GM21825 (cell line): Measurements from ENCODE around the gene MRPL17.
"Not testable (repeated sequence)": the region's sequence is repeated elsewhere in the genome, so short reads cannot be mapped to it uniquely, and the experiment has no call there.

Experiments used
- ATAC-seq: cut with Tn5 transposase; IDR thresholded peaks from one replicate; pipeline ENCODE4 v1.9.1; 2021; ENCODE audit warnings: mild to moderate bottlenecking, moderate library complexity; ENCODE audit not compliant: unreplicated experiment

The MRPL17 gene

GRCh38 chr11:6682936-6683861, at the start of gene MRPL17:
Gene MRPL17 (minus strand): TSS chr11:6683340. CDS start chr11:6683296, 44 bp downstream.
- ATAC-seq: peak; percentile 90

DNA sequence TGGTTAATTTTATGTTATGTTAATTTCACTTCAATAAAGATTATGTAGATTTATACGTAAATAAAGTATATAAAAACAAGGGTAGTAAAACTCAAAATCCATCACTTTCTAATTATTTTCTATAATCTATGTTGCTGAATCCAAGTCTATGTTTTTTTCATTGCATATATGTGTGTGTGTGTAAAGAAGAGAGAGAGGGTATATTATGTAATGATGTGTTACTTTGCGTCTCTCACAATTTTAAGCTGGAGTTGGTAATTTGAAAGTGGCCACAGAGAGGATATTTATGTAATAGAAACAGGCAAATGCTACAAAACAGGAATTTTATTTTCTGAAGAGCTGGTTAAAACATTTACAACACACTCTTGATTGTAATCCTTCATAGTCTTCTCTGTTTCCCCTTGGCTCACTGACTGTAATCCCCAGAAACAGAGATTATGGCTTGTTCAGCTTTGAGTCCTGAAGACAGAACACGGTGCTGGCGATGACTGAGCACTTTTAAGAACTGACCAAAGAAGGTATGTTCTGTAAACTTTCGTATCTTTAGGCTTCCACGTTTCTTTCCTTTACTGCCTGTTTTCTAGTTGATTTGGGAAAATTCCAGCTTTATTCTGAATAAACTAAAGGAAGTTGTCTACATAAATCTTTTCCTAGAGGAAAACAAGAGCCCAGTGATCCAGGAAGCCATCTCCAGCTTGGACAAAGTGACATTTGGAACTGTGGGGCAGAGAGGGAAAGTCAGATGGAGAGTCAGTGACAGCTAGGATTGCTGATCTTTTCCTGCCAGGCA, 45.0 kb upstream of the MRPL17 start:
- no peak for ATAC-seq

- no peak for ATAC-seq
Observed at GRCh38 chr11:6725386-6725896, 42.3 kb upstream of the MRPL17 start.

- no peak for ATAC-seq
Observed at GRCh38 chr11:6724013-6724412, 40.9 kb upstream of the MRPL17 start.

- no peak for ATAC-seq
Observed at GRCh38 chr11:6721343-6721742, 38.2 kb upstream of the MRPL17 start.

DNA sequence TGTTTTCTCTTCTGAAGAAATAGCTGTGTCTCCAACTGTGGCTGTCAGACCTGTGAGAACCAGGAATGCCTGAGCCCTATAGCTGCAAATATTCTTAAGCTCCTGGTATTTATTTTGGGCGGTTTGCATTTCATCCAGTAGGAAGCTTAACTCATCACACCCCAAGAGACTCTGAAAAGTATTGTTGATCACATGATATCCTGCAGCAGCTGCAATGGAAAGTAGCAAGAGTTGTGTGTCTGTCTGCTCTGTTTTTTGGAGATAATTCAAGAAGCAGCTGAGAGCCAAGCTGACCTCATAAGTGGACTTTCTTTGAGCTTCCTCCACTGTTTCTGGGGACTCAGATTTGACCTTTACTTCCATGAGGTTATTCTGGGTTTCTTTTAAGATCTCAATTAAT, 36.4 kb upstream of the MRPL17 start:
- no peak for ATAC-seq

DNA sequence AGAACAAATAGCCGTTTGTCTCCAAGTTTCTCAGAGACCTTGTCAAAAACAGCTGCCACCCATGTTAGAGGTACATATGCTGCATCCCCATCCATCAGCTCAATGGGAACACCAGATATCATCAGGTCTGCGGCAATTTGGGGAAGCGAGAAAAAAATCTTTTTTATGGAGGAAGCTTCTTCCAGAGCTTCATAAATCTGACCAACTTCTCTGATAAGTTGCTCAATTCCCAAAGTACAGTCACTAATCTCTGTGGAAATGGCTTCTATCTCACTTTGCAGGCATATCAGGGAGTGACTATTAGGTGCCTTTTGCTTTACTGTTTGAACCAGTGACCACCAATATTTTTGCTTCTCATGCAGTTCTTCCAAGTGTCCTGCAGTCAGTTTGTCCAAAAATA, 34.3 kb upstream of the MRPL17 start:
- no peak for ATAC-seq

DNA sequence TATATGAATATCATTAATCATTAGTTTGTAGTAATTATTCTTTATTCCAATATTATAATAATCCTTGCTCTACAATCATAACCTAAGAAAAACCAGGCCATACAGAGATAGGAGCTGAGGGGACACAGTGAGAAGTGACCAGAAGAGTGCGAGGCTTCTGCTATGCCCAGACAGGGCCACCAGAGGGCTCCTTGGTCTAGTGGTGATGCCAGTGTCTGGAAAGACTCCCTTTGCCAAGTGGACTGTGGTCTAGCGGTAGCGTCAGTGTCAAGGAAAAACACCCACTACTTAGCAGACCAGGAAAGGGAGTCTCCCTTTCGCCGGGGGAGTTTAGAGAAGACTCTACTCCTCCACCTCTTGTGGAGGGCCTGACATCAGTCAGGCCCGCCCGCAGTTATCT, 28.4 kb upstream of the MRPL17 start:
- ATAC-seq: not testable (repeated sequence)

DNA sequence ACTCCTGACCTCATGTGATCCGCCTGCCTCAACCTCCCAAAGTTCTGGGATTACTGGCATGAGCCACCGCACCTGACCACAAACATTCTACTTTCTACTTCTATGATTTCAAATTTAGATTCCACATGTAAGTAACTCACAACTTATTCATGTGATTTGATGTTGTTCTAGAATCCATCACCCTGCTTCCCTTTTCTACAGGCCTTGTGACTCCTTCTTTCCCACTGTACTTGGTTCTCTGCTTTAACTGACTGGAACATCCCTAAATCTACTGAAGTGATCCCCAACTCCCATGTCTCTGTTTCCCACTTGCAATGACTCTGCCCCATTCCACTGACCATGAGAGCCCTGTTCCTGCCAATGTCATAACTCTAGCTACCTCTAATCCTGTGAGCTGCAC, 25.7 kb upstream of the MRPL17 start:
- ATAC-seq: no peak

DNA sequence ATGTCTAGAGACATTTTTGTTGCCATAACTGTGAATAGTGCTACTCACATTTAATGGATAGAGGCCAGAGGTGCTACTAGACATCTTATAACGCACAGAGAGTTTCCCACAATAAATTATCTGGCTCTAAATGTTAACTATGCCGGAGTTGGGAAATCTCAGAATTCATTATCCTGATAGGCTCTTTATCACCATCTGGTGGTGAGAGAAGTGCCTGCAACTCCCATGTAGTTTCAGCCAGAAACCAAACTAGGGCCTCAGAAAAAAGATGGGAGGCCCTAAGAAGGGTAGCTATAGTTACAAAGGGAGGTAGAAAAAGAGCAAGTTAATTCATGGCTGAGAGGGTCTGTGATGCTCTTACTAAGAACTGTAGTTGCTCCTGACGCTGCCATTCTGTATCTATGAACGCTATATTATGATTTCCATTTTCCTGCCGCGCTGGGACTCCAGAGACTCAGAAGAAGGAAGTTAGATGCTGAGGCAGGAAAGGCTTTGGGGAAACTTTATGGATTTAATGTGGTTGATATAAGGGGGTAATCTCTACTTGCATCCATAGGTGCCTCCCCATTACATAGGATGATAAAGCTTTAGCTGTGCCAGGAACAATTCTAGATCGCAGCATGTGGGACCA, 22.9 kb upstream of the MRPL17 start:
- no peak for ATAC-seq

GRCh38 chr11:6703247-6704063, 20.3 kb upstream of the MRPL17 start:
- no peak for ATAC-seq

DNA sequence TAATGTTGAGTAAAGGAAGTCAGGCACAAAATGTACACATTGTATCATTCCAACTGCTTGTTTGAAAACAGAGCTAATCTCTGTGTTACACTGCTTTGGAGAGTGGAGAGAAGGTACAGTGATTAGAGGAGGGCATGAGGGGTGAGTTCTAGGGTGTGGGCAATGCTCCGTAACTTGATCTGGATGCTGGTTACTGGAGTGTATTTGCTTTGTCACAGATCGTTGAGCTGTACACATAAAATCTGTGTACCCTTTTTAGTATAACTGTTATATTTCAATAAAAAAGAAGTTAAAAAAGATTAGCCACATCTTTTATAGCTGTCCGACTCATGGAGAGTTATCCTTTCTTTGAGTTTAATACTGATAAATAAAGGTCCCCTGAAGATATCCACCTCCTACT, 18.8 kb upstream of the MRPL17 start:
- ATAC-seq: not testable (repeated sequence)

DNA sequence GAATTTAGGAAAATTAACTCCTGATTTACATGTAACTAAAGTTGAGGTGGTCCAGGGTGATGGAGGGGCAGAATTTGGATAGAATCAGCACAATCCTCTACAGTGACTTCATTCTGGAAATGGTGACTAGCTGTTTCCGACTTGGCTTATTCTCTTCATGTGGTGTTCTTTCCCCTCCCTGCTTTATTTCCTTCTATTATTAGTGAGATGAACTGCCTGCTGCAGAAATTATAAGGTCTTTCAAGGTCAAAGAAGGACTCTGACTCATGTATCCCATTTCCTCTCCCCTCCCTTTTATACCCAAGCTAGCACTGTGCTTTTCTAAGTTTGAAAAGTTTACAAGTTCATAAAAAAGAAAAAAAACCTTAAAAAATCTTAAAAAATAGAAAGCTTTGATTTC, 12.2 kb upstream of the MRPL17 start:
- no peak for ATAC-seq

- no peak for ATAC-seq
Observed at GRCh38 chr11:6694229-6694535, 11.0 kb upstream of the MRPL17 start.

DNA sequence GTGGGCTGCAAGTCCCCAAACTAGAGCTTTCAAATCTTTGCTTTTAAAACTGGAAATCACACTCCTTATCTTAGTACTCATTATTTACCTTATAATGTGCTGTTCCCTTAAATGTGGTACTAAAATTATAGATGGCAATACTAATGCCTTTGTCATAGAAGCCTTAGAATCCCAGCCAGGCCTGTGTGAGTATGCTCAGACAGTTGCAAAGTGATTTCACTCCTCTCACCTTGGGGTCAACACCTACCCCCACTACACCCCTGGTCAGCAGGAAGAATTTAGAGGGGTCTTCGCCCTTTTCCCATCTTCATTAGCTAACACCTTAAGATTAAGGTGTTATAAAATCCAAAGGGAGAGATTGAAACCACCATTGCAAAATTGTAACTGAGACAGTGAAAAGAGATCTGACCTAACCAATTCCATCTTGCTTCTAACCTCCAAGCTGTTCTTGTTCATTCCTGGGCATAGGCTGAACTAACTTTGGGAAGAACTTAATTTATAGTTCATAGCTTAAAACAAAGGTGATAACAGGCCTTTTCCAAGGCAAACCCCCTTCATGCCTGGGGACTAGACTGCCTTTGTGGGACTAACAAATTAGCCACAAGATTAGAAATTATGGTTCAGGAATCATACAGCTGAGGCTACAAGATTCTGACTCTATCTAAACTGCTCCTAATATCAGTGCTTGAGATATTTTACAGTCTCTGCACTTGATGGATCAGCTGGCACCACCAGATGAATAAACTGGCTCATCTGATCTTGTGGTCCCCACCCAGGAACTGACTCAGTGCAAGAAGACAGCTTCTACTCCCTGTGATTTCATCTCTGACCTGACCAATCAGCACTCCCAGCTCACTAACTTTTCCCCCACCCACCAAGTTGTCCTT, 10.4 kb upstream of the MRPL17 start:
- ATAC-seq: no peak

DNA sequence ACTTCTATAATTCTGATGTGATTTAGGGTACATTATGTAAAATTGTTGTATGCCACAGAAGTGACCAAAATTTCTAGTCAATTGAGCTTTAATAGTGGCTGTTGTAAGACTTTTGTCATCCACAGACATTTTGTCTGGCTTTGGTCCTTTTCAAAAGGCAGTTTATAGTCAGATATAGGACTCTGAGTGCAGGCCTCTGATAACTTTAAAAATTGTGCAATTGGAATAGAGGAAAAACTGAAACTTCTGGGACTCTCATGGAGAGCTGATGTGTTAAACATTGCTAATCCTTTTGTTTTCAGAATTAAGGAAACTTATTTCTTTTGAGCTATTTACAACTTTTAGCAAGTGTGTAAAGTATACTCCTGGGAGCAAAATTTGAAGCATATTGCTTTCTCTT, 9.0 kb upstream of the MRPL17 start:
- no peak for ATAC-seq

DNA sequence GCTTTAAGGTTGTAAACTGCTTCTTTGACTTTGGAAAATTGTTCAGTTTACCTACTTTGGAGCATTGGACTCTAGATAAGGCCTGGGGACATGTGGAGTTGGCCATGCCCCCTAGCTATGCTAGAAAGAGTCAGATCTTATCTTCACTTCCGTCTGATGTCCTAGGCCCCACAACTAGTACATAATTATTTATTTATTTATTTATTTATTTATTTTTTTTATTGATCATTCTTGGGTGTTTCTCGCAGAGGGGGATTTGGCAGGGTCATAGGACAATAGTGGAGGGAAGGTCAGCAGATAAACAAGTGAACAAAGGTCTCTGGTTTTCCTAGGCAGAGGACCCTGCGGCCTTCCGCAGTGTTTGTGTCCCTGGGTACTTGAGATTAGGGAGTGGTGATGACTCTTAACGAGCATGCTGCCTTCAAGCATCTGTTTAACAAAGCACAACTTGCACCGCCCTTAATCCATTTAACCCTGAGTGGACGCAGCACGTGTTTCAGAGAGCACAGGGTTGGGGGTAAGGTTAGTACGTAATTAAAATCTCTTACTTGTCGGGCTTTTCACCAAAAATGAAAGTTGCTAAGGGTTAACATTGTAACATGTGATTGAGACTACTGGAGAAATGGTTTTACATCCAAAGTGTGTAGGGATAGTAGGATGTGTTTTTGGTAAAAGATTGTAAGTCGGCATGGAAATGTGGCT, 7.4 kb upstream of the MRPL17 start:
- ATAC-seq: not testable (repeated sequence)

DNA sequence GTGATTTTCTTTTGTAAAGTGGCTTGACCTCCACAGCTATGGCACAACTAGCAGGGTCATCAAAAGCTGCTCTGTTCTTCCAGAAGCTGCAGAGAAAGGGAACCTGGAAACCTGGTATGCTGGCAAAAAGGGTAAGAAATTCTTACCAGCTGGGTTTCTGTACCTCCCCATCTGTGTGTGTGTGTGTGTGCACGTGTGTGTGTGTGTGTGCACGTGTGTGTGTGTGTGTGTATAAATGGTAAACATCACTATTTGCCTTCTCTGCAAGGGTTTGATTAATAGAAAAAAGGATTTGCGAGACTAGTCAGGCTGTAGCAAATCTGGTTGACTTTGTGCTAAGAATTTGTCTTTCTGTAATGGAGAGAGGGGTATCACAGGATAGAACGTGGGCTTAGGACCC, 4.7 kb upstream of the MRPL17 start:
- ATAC-seq: no peak

DNA sequence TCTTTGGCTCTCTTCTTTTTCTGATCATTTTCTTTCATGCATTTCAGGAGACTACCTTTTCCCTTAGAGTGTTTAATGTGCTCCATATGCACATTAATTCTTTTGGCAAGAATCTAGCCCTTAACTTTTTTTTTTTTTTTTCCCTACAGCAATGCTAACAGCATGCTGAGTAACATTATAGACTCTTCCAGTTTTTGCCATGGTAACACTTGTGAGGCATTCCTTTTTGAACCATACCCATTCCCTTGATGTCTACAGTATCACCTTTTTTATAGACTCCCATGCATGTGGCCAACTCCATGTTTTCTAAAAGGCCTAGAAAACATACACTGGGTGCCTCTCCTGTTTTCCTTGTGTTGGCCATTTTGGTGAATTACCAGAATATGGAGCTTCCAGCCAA, 2.9 kb upstream of the MRPL17 start:
- no peak for ATAC-seq
